GM12878 (cell line): Measurements from ENCODE around the gene ORC1. TPM values are rescaled to one million over a fixed set of nuclear protein-coding genes. Genes with fewer than 3 reads are reported as not detected.

ENCODE experiments used
- ATAC-seq: fragments of 200-7000 bp; cut with Tn5 transposase; 3 replicates; pipeline ENCODE4 v1.9.1; 2020; ENCODE audit warnings: mild to moderate bottlenecking, moderate library complexity
- BruUV-seq: library from RNA; stranded (reverse); fragments of 400-500 nt; replicated peaks from 2 replicates; lab custom pipeline; 2021; lab: Mats Ljungman, UMichigan
- CTCF ChIA-PET: fragments of 300-600 bp; sonication (Branson Sonifier 250); formaldehyde crosslinking; extraction: SDS; loops from one replicate; lab custom pipeline; 2021; ENCODE audit warnings: inconsistent platforms; lab: Yijun Ruan, JAX
- POLR2A ChIA-PET: fragments of 350-600 bp; formaldehyde crosslinking; extraction: SDS; loops from one replicate; lab custom pipeline; 2021; ENCODE audit warnings: inconsistent platforms; lab: Charles Lee
- RAD21 ChIA-PET: fragments of 300-600 bp; sonication (Branson Sonifier 250); formaldehyde crosslinking; loops from one replicate; lab custom pipeline; 2023; ENCODE audit warnings: antibody characterized with exemption; ENCODE audit not compliant: unreplicated experiment; lab: Charles Lee
- SMC1A ChIA-PET: fragments of 300-600 bp; sonication (Branson Sonifier 250); formaldehyde crosslinking; loops from one replicate; lab custom pipeline; 2023; ENCODE audit not compliant: unreplicated experiment, uncharacterized antibody; lab: Charles Lee
- DNase-seq: peaks from one replicate; pipeline ENCODE4 v3.0.0-alpha.2; 2011; ENCODE audit warnings: low read depth, low spot score
- FAIRE-seq: peaks from 3 replicates; lab custom pipeline; 2011; peaks lifted over from hg19 to GRCh38; lab: Jason Lieb, UNC
- H2AFZ ChIP-seq: 2 replicates; pipeline ENCODE4 v1.6.0; 2011; ENCODE audit warnings: low read depth, low read length, control low read depth; ENCODE audit not compliant: control insufficient read depth
- H3K27ac ChIP-seq: 2 replicates; pipeline ENCODE4 v1.5.1; 2011; ENCODE audit warnings: control low read depth; ENCODE audit not compliant: control insufficient read depth, insufficient read depth
- H3K27me3 ChIP-seq, 2 experiments: replicated peaks in 1 of 2; 2 replicates each; pipeline versions ENCODE4 v1.6.0 to v1.6.1; 2011; ENCODE audit warnings: low read length in 1 of 2; ENCODE audit not compliant: control insufficient read depth in 2 of 2, insufficient read depth in 2 of 2
- H3K36me3 ChIP-seq, 2 experiments: 2 replicates each; pipeline ENCODE4 v1.5.1; 2011; ENCODE audit warnings: low read length in 1 of 2; ENCODE audit not compliant: control insufficient read depth in 2 of 2, insufficient read depth in 2 of 2
- H3K4me1 ChIP-seq: 2 replicates; pipeline ENCODE4 v1.6.1; 2011; ENCODE audit warnings: mild to moderate bottlenecking, low read length, moderate library complexity, mixed read lengths; ENCODE audit not compliant: control insufficient read depth, insufficient read depth
- H3K4me2 ChIP-seq: 2 replicates; pipeline ENCODE4 v1.6.0; 2011; ENCODE audit warnings: control low read depth; ENCODE audit not compliant: control insufficient read depth, insufficient read depth
- H3K4me3 ChIP-seq: fragments of 200-600 bp; sonication (generic); 2 replicates; pipeline ENCODE4 v1.5.1; 2016
- H3K79me2 ChIP-seq: 2 replicates; pipeline ENCODE4 v1.6.0; 2011; ENCODE audit warnings: low read length; ENCODE audit not compliant: control insufficient read depth, insufficient read depth
- H3K9ac ChIP-seq: 2 replicates; pipeline ENCODE4 v1.8.0; 2011; ENCODE audit warnings: low read length, control low read depth, mixed read lengths; ENCODE audit not compliant: control insufficient read depth, insufficient read depth
- H3K9me3 ChIP-seq: replicated peaks from 3 replicates; pipeline ENCODE4 v1.5.1; 2011; ENCODE audit warnings: mild to moderate bottlenecking, low read length; ENCODE audit not compliant: control insufficient read depth, insufficient read depth
- H4K20me1 ChIP-seq: 2 replicates; pipeline ENCODE4 v1.6.0; 2011; ENCODE audit not compliant: control insufficient read depth, insufficient read depth
- POLR2A ChIP-seq: IDR thresholded peaks from 2 replicates; pipeline ENCODE4 v1.6.1; 2011; ENCODE audit warnings: low read depth, mild to moderate bottlenecking, low read length
- SIX5 ChIP-seq: IDR thresholded peaks from 2 replicates; pipeline ENCODE4 v1.6.1; 2011; ENCODE audit warnings: mild to moderate bottlenecking, low read depth, low read length, moderate library complexity; ENCODE audit not compliant: severe bottlenecking
- SMC3 ChIP-seq: IDR thresholded peaks from 2 replicates; pipeline ENCODE4 v1.6.1; 2011; ENCODE audit warnings: low read length, improper control_type of control experiment, borderline replicate concordance
- SP1 ChIP-seq: IDR thresholded peaks from one replicate; pipeline ENCODE4 v1.6.1; 2011; ENCODE audit warnings: low read depth, low read length
- ZNF622 ChIP-seq: fragments of 450-650 bp; IDR thresholded peaks from 2 replicates; pipeline ENCODE4 v1.6.1; 2017; ENCODE audit warnings: mild to moderate bottlenecking, inconsistent platforms
- WGBS: methylation state at CpG from one replicate; pipeline ENCODE4 v1.1.6; 2016; ENCODE audit warnings: low lambda C conversion rate; ENCODE audit not compliant: insufficient replicate concordance, insufficient coverage; ENCODE audit errors: missing lambda C conversion rate; 5-methylcytosine and 5-hydroxymethylcytosine counted together
- in situ Hi-C: fragments of 300-500 bp; cut with MboI; formaldehyde crosslinking; loops from 9 replicates; pipeline ENCODE4 v1.14.3; 2018; ENCODE audit warnings: mixed read lengths
- intact Hi-C: fragments of 100-400 bp; cut with micrococcal nuclease; formaldehyde crosslinking; loops from one replicate; pipeline ENCODE4 v1.14.2; 2022; ENCODE audit not compliant: unreplicated experiment
- polyA plus RNA-seq, 11 experiments: library from polyadenylated mRNA; depleted of rRNA in 4 of 11; unstranded in 6 of 11; stranded (reverse) in 5 of 11; fragments of >200 nt; fragmentation: Nextera tagmentation in 4 of 11; fragmentation: Illumina TruSeq in 1 of 11; extraction: Ambion mirVana in 4 of 11; extraction: Trizol in 1 of 11; gene quantifications; 1 replicate in 1 of 11; 2 replicates in 10 of 11; pipeline versions ENCODE4 v1.2.1 to v1.2.3, GENCODE V29; 2011 to 2016; ENCODE audit warnings: inconsistent platforms in 2 of 11, missing spikeins in 2 of 11, low read depth in 1 of 11
- total RNA-seq, 4 experiments: library from RNA; depleted of rRNA in 3 of 4; stranded (reverse); fragments of >200 nt in 3 of 4; fragmentation: Illumina TruSeq in 1 of 4; extraction: Trizol in 1 of 4; gene quantifications; 2 replicates each; pipeline versions ENCODE4 v1.2.1 to v1.2.3, GENCODE V29; 2013 to 2021
- TF ChIP-seq, protein P1 (sequence below): fragments of 450-650 bp; IDR thresholded peaks from 2 replicates; pipeline ENCODE4 v1.6.1; 2017; ENCODE audit warnings: low read depth, mild to moderate bottlenecking, moderate library complexity
- TF ChIP-seq, protein P2 (sequence below): fragments of 450-650 bp; IDR thresholded peaks from 2 replicates; pipeline ENCODE4 v1.6.1; 2018; ENCODE audit warnings: mild to moderate bottlenecking, low read depth, moderate library complexity; ENCODE audit not compliant: partially characterized antibody
- TF ChIP-seq, protein P3 (sequence below): fragments of 450-650 bp; IDR thresholded peaks from 2 replicates; pipeline ENCODE4 v1.6.1; 2017; ENCODE audit warnings: mild to moderate bottlenecking, moderate library complexity

Gene ORC1
- total and polyA plus RNA-seq, 10 of the 15 experiments (the other 5 are each of a cell fraction or from before 2014, with no cell fraction given), result 7.7 to 34.6 (median 28.7) TPM

DNA sequence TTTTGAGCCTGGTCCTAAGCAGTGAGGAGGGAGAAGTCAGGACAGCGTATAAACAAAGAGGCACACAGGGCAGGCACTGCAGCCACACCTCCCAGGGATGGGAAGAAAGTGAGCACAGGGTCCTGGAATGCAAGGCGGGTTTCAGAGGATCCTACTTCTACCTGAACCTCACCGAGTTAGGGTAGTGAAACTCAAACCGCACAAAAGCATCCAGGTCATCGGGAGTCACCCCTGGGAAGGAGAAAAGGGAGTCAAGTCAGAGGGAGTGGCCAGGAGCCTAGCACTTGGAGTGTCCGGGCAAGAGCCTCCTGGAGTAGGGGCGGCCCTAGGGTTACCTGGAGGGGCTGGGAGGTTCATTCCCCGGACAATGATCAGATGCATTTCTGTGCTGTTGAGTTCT lies 48.8 kb downstream of the ORC1 start (continued):
- TF ChIP-seq SMC3, result no peak
- TF ChIP-seq, protein P1, sequence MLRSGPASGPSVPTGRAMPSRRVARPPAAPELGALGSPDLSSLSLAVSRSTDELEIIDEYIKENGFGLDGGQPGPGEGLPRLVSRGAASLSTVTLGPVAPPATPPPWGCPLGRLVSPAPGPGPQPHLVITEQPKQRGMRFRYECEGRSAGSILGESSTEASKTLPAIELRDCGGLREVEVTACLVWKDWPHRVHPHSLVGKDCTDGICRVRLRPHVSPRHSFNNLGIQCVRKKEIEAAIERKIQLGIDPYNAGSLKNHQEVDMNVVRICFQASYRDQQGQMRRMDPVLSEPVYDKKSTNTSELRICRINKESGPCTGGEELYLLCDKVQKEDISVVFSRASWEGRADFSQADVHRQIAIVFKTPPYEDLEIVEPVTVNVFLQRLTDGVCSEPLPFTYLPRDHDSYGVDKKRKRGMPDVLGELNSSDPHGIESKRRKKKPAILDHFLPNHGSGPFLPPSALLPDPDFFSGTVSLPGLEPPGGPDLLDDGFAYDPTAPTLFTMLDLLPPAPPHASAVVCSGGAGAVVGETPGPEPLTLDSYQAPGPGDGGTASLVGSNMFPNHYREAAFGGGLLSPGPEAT, result no peak
- TF ChIP-seq, protein P2, sequence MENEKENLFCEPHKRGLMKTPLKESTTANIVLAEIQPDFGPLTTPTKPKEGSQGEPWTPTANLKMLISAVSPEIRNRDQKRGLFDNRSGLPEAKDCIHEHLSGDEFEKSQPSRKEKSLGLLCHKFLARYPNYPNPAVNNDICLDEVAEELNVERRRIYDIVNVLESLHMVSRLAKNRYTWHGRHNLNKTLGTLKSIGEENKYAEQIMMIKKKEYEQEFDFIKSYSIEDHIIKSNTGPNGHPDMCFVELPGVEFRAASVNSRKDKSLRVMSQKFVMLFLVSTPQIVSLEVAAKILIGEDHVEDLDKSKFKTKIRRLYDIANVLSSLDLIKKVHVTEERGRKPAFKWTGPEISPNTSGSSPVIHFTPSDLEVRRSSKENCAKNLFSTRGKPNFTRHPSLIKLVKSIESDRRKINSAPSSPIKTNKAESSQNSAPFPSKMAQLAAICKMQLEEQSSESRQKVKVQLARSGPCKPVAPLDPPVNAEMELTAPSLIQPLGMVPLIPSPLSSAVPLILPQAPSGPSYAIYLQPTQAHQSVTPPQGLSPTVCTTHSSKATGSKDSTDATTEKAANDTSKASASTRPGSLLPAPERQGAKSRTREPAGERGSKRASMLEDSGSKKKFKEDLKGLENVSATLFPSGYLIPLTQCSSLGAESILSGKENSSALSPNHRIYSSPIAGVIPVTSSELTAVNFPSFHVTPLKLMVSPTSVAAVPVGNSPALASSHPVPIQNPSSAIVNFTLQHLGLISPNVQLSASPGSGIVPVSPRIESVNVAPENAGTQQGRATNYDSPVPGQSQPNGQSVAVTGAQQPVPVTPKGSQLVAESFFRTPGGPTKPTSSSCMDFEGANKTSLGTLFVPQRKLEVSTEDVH, result no peak

GRCh38 chr1:52352690-52353089 lies 51.5 kb downstream of the ORC1 start:
- Histone ChIP-seq H3K4me1 (no peaks in the 10 kb centered on the region), H3K9ac (no peak overlapping the region), H3K27ac (no peak overlapping the region), H3K27me3 (no peaks in the 10 kb centered on the region), H4K20me1 (no peaks in the 10 kb centered on the region), H3K4me2 (no peak overlapping the region), H3K79me2 (no peaks in the 10 kb centered on the region), H2AFZ (no peak overlapping the region), H3K9me3 (no peaks in the 10 kb centered on the region), H3K36me3 (peaks cover 24 to 34% of the 10 kb centered on the region in 2 experiments), H3K4me3 (no peak overlapping the region)
- 93% methylated on average over 7 of the region's 7 CpGs for WGBS
- CTCF ChIA-PET, result no interaction called here
- SMC1A ChIA-PET, result no interaction called here
- DNase-seq, result no peak
- intact Hi-C loops (no loop called here), in situ Hi-C loops (no loop called here)
- ATAC-seq, result no peak
- POLR2A ChIA-PET, result no interaction called here
- FAIRE-seq, result no peak
- no TSS peak for BruUV-seq
- RAD21 ChIA-PET, result no interaction called here
- TF ChIP-seq, protein P3, sequence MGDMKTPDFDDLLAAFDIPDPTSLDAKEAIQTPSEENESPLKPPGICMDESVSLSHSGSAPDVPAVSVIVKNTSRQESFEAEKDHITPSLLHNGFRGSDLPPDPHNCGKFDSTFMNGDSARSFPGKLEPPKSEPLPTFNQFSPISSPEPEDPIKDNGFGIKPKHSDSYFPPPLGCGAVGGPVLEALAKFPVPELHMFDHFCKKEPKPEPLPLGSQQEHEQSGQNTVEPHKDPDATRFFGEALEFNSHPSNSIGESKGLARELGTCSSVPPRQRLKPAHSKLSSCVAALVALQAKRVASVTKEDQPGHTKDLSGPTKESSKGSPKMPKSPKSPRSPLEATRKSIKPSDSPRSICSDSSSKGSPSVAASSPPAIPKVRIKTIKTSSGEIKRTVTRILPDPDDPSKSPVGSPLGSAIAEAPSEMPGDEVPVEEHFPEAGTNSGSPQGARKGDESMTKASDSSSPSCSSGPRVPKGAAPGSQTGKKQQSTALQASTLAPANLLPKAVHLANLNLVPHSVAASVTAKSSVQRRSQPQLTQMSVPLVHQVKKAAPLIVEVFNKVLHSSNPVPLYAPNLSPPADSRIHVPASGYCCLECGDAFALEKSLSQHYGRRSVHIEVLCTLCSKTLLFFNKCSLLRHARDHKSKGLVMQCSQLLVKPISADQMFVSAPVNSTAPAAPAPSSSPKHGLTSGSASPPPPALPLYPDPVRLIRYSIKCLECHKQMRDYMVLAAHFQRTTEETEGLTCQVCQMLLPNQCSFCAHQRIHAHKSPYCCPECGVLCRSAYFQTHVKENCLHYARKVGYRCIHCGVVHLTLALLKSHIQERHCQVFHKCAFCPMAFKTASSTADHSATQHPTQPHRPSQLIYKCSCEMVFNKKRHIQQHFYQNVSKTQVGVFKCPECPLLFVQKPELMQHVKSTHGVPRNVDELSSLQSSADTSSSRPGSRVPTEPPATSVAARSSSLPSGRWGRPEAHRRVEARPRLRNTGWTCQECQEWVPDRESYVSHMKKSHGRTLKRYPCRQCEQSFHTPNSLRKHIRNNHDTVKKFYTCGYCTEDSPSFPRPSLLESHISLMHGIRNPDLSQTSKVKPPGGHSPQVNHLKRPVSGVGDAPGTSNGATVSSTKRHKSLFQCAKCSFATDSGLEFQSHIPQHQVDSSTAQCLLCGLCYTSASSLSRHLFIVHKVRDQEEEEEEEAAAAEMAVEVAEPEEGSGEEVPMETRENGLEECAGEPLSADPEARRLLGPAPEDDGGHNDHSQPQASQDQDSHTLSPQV, result no peak
- TF ChIP-seq POLR2A, result peak; percentile 43
- no peak for TF ChIP-seq ZNF622
- no peak for TF ChIP-seq SIX5
- no peak for TF ChIP-seq SP1
